OCI-LY1 (cell line): ENCODE data around the gene CCNE1.

ENCODE experiments used
- EZH2 ChIP-seq: fragments of 200-600 bp; sonication (generic), shearing (Covaris generic); IDR thresholded peaks from 2 replicates; pipeline ENCODE4 v1.8.0; 2017; ENCODE audit warnings: borderline replicate concordance, mixed run types, mild to moderate bottlenecking, antibody characterized with exemption, low read length, moderate library complexity, mixed read lengths
- TF ChIP-seq, protein P1 (sequence below): fragments of 200-600 bp; sonication (generic), shearing (Covaris generic); IDR thresholded peaks from 2 replicates; pipeline ENCODE4 v1.5.1; 2017; ENCODE audit warnings: mild to moderate bottlenecking, antibody characterized with exemption, low read length, moderate library complexity, mixed read lengths

GRCh38 chr19:29844891-29845573 is 33.2 kb downstream of the CCNE1 start:
- TF ChIP-seq, protein P1, sequence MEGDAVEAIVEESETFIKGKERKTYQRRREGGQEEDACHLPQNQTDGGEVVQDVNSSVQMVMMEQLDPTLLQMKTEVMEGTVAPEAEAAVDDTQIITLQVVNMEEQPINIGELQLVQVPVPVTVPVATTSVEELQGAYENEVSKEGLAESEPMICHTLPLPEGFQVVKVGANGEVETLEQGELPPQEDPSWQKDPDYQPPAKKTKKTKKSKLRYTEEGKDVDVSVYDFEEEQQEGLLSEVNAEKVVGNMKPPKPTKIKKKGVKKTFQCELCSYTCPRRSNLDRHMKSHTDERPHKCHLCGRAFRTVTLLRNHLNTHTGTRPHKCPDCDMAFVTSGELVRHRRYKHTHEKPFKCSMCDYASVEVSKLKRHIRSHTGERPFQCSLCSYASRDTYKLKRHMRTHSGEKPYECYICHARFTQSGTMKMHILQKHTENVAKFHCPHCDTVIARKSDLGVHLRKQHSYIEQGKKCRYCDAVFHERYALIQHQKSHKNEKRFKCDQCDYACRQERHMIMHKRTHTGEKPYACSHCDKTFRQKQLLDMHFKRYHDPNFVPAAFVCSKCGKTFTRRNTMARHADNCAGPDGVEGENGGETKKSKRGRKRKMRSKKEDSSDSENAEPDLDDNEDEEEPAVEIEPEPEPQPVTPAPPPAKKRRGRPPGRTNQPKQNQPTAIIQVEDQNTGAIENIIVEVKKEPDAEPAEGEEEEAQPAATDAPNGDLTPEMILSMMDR: no peak
- no peak for TF ChIP-seq EZH2
